HepG2 (cell line): ENCODE data around the gene CYP17A1. TPM values are rescaled to one million over a fixed set of nuclear protein-coding genes. Genes with fewer than 3 reads are reported as not detected.
A peak's percentile ranks its signal among the peaks of the same experiment; 100 is the strongest.
"Not testable (repeated sequence)": the region's sequence is repeated elsewhere in the genome, so short reads cannot be mapped to it uniquely, and the experiment has no call there.

Experiments used
- ATAC-seq: fragments of 200-7000 bp; cut with Tn5 transposase; 3 replicates; pipeline ENCODE4 v1.9.1; 2020; ENCODE audit warnings: mild to moderate bottlenecking, moderate library complexity
- BruUV-seq: library from RNA; stranded (reverse); fragments of 400-500 nt; replicated peaks from 2 replicates; lab custom pipeline; 2021; lab: Mats Ljungman, UMichigan
- CTCF ChIA-PET: fragments of 300-600 bp; formaldehyde crosslinking; extraction: SDS; loops from one replicate; lab custom pipeline; 2021; ENCODE audit warnings: low total read pairs, inconsistent platforms, low intra/inter-chr PET ratio; lab: Yijun Ruan, JAX
- POLR2A ChIA-PET: fragments of 350-600 bp; sonication (Branson Sonifier 250); formaldehyde crosslinking; loops from one replicate; lab custom pipeline; 2020; ENCODE audit warnings: antibody characterized with exemption, inconsistent platforms; lab: Yijun Ruan, JAX
- DNase-seq: peaks from one replicate; pipeline ENCODE4 v3.0.0-alpha.2; 2015; ENCODE audit warnings: low spot score
- FAIRE-seq: peaks from 3 replicates; lab custom pipeline; 2011; peaks lifted over from hg19 to GRCh38; lab: Jason Lieb, UNC
- H2AFZ ChIP-seq: one replicate; pipeline ENCODE4 v1.6.1; 2011; ENCODE audit warnings: low read length, inconsistent platforms
- H3K27ac ChIP-seq: fragments of 300-600 bp; 3 replicates; pipeline ENCODE4 v1.8.0; 2011; ENCODE audit warnings: mixed run types, mild to moderate bottlenecking, mixed read lengths, low read length, inconsistent platforms; ENCODE audit not compliant: insufficient read depth; ENCODE audit errors: extremely low read length
- H3K27me3 ChIP-seq, 2 experiments: fragments of 200-600 bp in 1 of 2; 2 replicates in 1 of 2; 3 replicates in 1 of 2; pipeline versions ENCODE4 v1.6.0 to v1.8.0; 2011; ENCODE audit warnings: low read length in 2 of 2, mild to moderate bottlenecking in 2 of 2, moderate library complexity in 2 of 2, inconsistent platforms in 1 of 2; ENCODE audit not compliant: insufficient read depth in 2 of 2, control insufficient read depth in 1 of 2
- H3K36me3 ChIP-seq, 2 experiments: fragments of 200-600 bp in 1 of 2; replicated peaks in 1 of 2; 2 replicates in 1 of 2; 3 replicates in 1 of 2; pipeline versions ENCODE4 v1.5.1 to v1.8.0; 2011; ENCODE audit warnings: low read length in 2 of 2, inconsistent platforms in 1 of 2; ENCODE audit not compliant: insufficient read depth in 2 of 2, control insufficient read depth in 1 of 2
- H3K4me1 ChIP-seq: 2 replicates; pipeline ENCODE4 v1.5.1; 2012; ENCODE audit warnings: low read length, inconsistent platforms; ENCODE audit not compliant: insufficient read depth
- H3K4me2 ChIP-seq: 2 replicates; pipeline ENCODE4 v1.6.0; 2011; ENCODE audit warnings: low read depth, low read length, inconsistent platforms
- H3K4me3 ChIP-seq, 3 experiments: fragments of 200-600 bp in 1 of 3; sonication (generic), shearing (Covaris generic) in 1 of 3; replicated peaks in 1 of 3; 2 replicates each; pipeline ENCODE4 v1.5.1; 2011 to 2016; ENCODE audit warnings: low read length in 3 of 3, inconsistent platforms in 2 of 3, low read depth in 2 of 3, mild to moderate bottlenecking in 2 of 3, control low read depth in 1 of 3, mixed read lengths in 1 of 3; ENCODE audit not compliant: insufficient read depth in 1 of 3
- H3K79me2 ChIP-seq: one replicate; pipeline ENCODE4 v1.6.1; 2011; ENCODE audit warnings: low read length, inconsistent platforms; ENCODE audit not compliant: insufficient read depth
- H3K9ac ChIP-seq: 2 replicates; pipeline ENCODE4 v1.6.0; 2011; ENCODE audit warnings: mild to moderate bottlenecking, low read depth, low read length, inconsistent platforms; ENCODE audit not compliant: insufficient read depth
- H3K9me3 ChIP-seq: 2 replicates; pipeline ENCODE4 v1.5.1; 2012; ENCODE audit warnings: mild to moderate bottlenecking, low read length
- H4K20me1 ChIP-seq: 2 replicates; pipeline ENCODE4 v1.6.0; 2011; ENCODE audit warnings: inconsistent platforms, mild to moderate bottlenecking, low read length, moderate library complexity; ENCODE audit not compliant: insufficient read depth
- EP300 ChIP-seq, 3 experiments: sonication (generic) in 1 of 3; formaldehyde crosslinking in 1 of 3; IDR thresholded peaks; 2 replicates each; pipeline versions ENCODE4 v1.5.1 to v1.6.1; 2011 to 2020; ENCODE audit warnings: low read depth in 2 of 3, low read length in 2 of 3, borderline replicate concordance in 1 of 3, improper control_type of control experiment in 1 of 3, mild to moderate bottlenecking in 1 of 3, missing genetic modification reagents in 1 of 3, moderate library complexity in 1 of 3
- GATAD2A ChIP-seq: IDR thresholded peaks from 2 replicates; pipeline ENCODE4 v1.6.1; 2016
- NR2F6 ChIP-seq, 2 experiments: IDR thresholded peaks; 2 replicates each; pipeline ENCODE4 v1.6.1; 2016; ENCODE audit warnings: antibody characterized with exemption in 1 of 2, mild to moderate bottlenecking in 1 of 2
- RARA ChIP-seq: IDR thresholded peaks from 2 replicates; pipeline ENCODE4 v1.6.1; 2016; ENCODE audit warnings: missing genetic modification reagents, missing compliant biosample characterization
- SOX13 ChIP-seq, 3 experiments: fragments of 450-650 bp in 1 of 3; sonication (generic) in 1 of 3; formaldehyde crosslinking in 1 of 3; IDR thresholded peaks in 2 of 3; conservative IDR thresholded peaks in 1 of 3; 2 replicates each; pipeline versions ENCODE4 v1.5.0 to v1.6.1; 2016 to 2020; ENCODE audit warnings: antibody characterized with exemption in 1 of 3, mild to moderate bottlenecking in 1 of 3, missing compliant biosample characterization in 1 of 3, missing genetic modification reagents in 1 of 3, moderate library complexity in 1 of 3
- ZNF770 ChIP-seq: sonication (generic); formaldehyde crosslinking; IDR thresholded peaks from 2 replicates; pipeline ENCODE4 v1.5.0; 2020; ENCODE audit warnings: mild to moderate bottlenecking, missing genetic modification reagents
- WGBS: methylation state at CpG from one replicate; pipeline ENCODE4 v1.1.6; 2017; ENCODE audit warnings: low lambda C conversion rate; 5-methylcytosine and 5-hydroxymethylcytosine counted together
- in situ Hi-C: cut with HindIII; loops from 2 replicates; pipeline ENCODE4 v1.10.0; 2017; ENCODE audit warnings: low pct_unique_long_range_greater_than_20kb; ENCODE audit not compliant: extremely low pct_ligation_motif_present
- intact Hi-C: fragments of 100-400 bp; cut with micrococcal nuclease; formaldehyde crosslinking; loops from one replicate; pipeline ENCODE4 v1.10.0; 2022; ENCODE audit not compliant: unreplicated experiment
- polyA plus RNA-seq, 8 experiments: library from polyadenylated mRNA; depleted of rRNA in 3 of 8; stranded (reverse) in 7 of 8; unstranded in 1 of 8; fragments of >200 nt; fragmentation: Illumina TruSeq in 4 of 8; extraction: Trizol in 4 of 8; gene quantifications; 2 replicates each; pipeline versions ENCODE4 v1.2.1 to v1.2.3, GENCODE V29; 2011 to 2016; ENCODE audit warnings: low read depth in 4 of 8, missing spikeins in 1 of 8, mixed read lengths in 1 of 8; ENCODE audit not compliant: insufficient read depth in 1 of 8
- total RNA-seq, 5 experiments: library from RNA; depleted of rRNA; stranded (reverse); fragments of >200 nt; fragmentation: Illumina TruSeq; extraction: Trizol; gene quantifications; 2 replicates each; pipeline ENCODE4 v1.2.3, GENCODE V29; 2016; ENCODE audit warnings: low read depth in 1 of 5

CYP17A1 gene
- total and polyA plus RNA-seq, 2 of the 13 experiments (the other 11 are each of a cell fraction or from before 2014, with no cell fraction given) = 0.13 to 1.1 TPM

DNA sequence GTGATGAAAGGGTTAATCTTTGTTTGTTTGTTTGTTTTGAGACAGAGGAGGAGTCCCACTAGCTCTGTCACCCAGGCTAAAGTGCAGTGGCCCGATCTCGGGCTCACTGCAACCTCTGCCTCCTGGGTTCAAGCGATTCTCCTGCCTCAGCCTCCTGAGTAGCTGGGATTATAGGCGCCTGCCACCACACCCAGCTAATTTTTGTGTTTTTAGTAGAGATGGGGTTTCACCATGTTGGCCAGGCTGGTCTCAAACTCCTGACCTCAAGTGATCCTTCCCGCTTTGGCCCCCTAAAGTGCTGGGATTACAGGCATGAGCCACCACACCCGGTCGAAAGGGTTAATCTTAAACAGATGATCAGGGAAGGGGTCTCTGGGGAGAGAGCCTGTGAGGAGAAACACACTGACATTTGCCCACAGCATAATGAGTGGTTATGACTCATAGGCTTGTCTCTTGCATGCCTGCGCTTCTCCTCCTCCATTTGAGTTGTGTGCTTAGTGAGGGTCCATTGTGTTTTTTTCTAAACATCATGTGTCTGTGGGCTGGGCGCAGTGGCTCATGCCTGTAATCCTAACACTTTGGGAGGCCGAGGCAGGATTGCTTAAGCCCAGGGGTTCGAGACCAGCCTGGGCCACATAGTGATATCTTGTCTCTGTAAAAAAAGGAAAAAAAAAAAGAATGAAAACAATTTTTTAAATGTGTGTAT lies 18.7 kb upstream of the CYP17A1 start (continued):
- peak; percentile 93 for TF ChIP-seq ZNF770 (CRISPR knock-in tag)
- TF ChIP-seq SOX13 (IDR thresholded peaks at IDR 0.05); EP300 (CRISPR knock-in tag; IDR thresholded peaks at IDR 0.05; ENCODE audit: borderline replicate concordance): not testable (repeated sequence)
- TF ChIP-seq SOX13 (CRISPR knock-in tag; conservative IDR thresholded peaks at IDR 0.05 in 1 of 2, IDR thresholded peaks at IDR 0.05 in 1 of 2) = peak in 1 of 2 experiments; percentile 31; a peak in 1 of 4 replicates
- 0 out of 4 replicates have a peak, but pooled peaks of 1 of the 2 experiments have one; percentile 23 for TF ChIP-seq EP300 (IDR thresholded peaks at IDR 0.05; ENCODE audit: low read depth in 2 of 2, low read length in 2 of 2)
- peak; percentile 26; the same call in 1 of the 2 replicates for TF ChIP-seq GATAD2A (CRISPR knock-in tag)

DNA sequence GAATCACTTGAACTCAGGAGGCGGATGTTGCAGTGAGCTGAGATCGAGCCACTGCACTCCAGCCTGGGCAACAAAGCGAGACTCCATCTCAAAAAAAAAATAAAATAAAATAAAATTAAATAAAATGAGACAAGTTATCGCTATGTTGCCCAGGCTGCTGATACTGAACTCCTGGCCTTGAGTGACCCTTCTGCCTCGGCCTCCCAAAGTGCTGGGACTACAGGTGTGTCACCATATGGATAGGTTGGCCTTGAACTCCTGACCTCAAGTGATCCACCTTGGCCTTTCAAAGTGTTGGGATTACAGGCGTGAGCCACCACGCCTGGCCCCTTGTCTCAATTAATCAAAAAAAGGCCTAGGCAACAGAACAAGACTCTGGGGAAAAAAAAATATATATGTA lies 16.0 kb upstream of the CYP17A1 start:
- peaks cover 51% of the 10 kb centered on the region for H3K4me1 ChIP-seq
- DNase-seq; H3K9me3 ChIP-seq; intact Hi-C loops; H4K20me1 ChIP-seq; H3K4me3 ChIP-seq; POLR2A ChIA-PET; in situ Hi-C loops; ATAC-seq; FAIRE-seq; BruUV-seq; H2AFZ ChIP-seq; H3K27ac ChIP-seq; CTCF ChIA-PET; H3K4me2 ChIP-seq; H3K9ac ChIP-seq; H3K36me3 ChIP-seq; H3K27me3 ChIP-seq; TF ChIP-seq NR2F6 (IDR thresholded peaks at IDR 0.05): not testable (repeated sequence)
- H3K79me2 ChIP-seq = peaks cover 27% of the 10 kb centered on the region
- 92% methylated on average over 7 of the region's 7 CpGs for WGBS
- TF ChIP-seq NR2F6 (CRISPR knock-in tag; IDR thresholded peaks at IDR 0.05) = 0 out of 2 replicates have a peak, but pooled peaks have one; percentile 12
- peak; percentile 18; the same call in 1 of the 2 replicates for TF ChIP-seq RARA (CRISPR knock-in tag)
